GM21737 (cell line): Measurements from ENCODE around the gene GTF2H1.
A peak's percentile ranks its signal among the peaks of the same experiment; 100 is the strongest.
"Not testable (repeated sequence)": the region's sequence is repeated elsewhere in the genome, so short reads cannot be mapped to it uniquely, and the experiment has no call there.

Experiments used
- ATAC-seq: cut with Tn5 transposase; IDR thresholded peaks from one replicate; pipeline ENCODE4 v1.9.1; 2021; ENCODE audit warnings: mild to moderate bottlenecking, moderate library complexity; ENCODE audit not compliant: unreplicated experiment

The GTF2H1 gene

DNA sequence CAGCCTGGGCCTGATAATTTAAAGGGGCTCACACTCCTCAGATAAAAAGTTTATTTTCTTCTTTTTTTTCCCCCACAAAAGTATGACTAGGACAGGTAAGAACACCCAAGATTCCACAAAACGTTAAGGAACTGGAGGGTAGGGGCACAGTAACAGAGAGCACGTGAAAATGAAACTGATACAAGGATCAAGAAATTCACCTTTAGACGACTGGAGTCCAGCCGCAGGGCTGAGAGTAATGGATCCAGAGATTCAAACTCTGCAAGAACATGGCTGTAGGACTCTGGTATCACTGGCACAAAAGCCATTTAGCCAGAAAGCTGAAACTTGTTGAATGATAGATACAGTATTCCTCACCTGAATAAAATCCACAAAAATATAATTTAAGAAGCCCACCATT, 4.8 kb upstream of the GTF2H1 start:
- no peak for ATAC-seq

DNA sequence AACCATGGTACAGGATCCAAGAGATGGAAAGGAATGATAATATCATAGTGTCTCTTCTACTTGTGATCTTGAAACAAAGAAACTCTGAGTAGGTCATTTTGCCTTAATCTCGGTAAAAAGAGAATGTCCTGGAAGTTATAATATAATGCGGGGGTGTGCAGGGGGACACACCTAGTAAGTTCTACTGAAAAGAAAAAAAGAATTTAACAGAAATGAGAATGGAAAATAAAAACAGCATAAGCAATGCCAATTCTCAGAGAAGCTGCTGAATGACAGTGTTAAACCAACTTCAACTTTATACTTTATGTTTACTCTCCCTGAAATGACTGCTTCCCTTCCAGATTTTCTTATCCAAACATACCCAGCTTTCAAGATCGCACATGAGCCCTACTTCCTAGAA, 2.5 kb upstream of the GTF2H1 start:
- no peak for ATAC-seq

DNA sequence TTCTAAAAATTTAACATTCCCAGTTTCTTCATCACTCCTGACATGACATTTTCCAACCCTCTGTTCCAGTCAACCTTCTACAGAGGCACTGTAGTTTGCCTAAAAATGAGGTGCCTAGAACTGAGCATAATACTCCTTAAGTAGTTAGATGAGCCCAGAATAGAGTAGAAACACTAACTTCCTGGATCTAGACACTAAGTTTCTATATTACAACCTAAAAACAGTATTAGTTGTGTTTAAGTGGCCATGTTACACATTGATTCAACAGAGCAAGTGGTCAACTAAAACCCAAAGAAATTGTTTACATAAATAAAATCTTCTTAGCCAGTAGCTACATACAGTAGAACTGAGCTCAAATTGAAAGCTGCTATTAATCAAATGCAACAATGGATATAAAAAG, 1.8 kb upstream of the GTF2H1 start:
- no peak for ATAC-seq

DNA sequence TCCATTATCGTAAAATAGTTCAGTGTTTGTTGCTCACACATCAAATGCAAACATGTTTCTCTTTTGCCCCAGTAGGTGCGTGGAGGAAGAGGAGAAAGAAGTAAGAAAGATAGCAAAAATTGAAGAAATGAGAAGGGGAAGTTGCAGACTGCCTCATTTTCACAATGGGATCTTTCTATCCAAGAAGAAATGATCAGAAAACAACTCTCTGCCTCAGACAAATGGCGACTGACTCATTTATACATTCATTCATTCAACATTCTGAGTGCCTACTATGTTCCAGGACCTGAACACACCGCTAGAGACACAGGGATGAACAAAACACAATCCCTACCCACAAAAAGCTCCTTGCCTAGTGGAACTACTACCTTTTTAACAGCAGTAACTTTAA, 794 bp upstream of the GTF2H1 start:
- ATAC-seq: peak; percentile 2

DNA sequence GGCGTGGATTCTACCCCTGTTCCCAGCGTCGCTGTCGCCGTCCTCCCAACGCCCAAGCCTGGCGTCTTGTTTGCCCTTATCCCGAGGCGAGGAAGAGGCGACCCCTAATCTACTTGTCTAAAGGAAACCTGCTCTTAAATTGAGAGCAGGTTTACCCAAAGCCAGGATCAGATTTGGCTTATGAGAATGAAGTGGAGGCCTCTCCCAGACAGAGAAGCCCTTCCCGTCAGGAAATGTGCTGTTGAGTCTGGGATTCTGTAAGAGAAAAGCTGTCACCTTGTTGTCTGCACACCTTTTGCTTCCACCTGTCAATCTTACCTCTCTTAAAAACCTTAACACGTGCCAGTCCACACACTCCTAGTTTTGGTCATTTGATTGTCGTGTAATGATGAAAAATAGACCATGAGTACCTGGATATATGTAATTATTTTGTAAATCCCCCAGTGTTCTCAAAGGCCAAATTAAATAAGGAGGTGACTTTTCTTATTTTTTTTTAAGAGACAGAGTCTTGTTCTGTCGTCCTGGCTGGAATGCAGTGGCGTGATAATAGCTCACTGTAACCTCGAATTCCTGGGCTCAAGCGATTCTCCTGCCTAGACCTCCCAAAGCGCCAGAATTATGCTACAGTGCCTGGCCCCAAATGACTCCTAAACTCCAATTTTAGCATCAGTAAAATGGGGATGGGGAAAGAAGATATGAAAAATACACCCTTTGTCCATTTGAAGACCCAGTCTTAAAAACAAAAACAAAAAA, 627 bp downstream of the GTF2H1 start:
- ATAC-seq: no peak

DNA sequence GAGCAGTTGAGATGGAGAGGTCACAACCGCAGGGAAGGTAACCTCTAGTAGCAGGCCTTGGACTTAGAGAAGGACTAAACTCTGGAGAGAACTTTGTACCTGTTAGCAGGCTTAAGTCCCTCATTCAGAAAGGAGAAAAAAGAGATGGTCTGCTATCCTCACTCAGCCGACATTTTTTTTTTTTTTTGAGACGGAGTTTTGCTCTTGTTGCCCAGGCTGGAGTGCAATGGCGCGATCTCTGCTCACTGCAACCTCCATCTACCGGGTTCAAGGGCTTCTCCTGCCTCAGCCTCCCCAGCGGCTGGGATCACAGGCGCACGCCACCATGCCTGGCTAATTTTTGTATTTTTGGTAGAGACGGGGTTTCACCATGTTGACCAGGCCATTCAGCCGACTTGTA, 1.5 kb downstream of the GTF2H1 start:
- not testable (repeated sequence) for ATAC-seq

DNA sequence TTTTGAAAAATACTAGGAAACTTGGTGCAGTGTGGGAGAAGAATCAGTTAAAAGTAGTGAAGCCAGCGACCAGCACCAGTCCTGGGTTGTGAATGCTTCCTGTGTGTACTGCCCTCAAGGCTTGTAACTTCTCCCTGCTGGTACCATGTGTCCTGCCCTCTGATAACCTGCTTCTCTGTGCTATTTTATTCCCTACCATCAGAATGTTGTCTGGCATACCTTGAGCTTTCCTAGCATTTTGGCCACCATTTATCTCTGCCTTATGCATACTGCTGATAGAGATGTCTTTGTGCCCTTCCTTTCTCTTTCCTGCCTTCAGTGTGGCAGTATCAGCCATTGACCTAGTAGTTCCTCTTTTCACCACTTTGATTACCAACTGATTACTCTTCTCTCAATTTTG, 2.0 kb downstream of the GTF2H1 start:
- ATAC-seq: no peak

DNA sequence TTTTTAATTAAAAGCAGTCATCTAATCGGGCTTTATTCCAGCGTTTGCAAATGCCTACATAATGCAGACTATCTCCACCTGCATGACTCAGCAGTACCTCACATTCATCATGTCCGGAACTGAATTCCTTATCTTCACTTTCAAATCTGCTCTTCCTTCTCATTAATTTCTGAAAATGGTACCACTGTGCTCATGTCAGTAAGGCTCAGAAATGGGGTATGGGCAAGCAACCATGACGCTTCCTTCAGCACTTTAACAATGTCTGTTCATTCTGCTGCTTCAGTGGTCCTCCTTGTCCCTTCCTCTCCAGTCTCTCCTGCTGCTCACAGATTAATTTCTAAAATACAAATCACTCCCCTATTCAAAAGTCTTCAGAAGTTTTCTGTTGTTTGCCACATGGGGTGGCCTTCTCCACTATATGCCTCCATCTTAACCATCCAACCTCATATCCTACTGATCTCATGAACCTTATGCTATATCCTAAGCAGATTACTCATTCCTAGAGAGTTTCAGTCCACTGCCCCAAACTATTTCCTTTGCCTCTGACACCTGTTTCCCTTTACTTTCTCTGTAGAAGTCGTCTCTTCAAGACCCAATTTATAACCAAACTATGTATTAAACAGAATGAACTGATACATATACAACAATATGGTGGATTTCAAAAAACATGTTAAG, 7.0 kb downstream of the GTF2H1 start:
- peak; percentile 69 for ATAC-seq

DNA sequence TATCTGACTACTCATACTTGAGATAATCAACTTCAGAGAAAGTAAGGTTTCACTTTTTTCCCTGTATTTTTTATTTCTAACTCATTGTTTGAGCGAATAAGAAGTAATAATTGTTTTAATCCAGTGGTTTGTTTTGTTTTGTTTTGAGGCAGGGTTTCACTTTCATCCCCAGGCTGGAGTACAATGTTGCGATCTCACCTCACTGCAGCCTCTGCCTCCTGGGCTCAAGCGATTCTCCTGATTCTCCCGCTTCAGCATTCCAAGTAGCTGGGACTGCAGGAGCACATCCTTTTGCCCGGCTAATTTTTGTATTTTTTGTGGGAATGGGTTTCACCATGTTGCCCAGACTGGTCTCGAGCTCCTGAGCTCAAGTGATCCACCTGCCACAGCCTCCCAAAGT, 8.6 kb downstream of the GTF2H1 start:
- ATAC-seq: no peak

DNA sequence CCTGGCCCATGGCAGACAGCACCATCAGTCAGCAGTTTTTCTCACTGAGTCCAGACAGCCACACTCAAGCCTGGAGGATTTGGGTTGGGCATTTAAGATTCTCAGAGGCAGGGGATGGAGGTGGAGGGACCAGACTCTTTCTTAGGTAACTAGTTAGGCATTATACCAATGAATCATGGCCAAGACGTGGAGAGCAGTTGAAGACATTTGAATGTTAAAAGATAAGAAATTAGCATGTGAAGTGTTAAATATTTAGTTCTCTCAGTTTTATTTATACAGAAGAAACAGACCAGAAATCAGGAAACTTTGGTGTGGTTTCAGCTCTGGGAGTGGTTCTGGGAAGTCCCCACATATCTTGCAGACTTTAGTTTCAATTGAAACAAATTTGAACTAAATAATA, 9.9 kb downstream of the GTF2H1 start:
- no peak for ATAC-seq

DNA sequence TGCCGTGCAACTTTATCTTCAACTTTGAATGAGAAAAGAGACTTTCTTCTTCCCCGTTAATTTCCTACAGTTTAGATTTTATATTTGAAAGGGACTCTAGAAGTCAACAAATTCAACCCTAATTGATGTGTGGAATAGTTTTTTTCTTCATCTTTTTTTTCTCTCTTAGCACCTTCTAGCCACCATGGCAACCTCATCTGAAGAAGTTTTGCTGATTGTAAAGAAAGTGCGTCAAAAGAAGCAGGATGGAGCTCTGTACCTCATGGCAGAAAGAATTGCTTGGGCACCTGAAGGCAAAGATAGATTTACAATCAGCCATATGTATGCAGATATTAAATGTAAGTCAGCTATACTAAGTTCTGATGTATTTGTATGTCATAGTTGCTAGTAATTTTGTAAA, 10.5 kb downstream of the GTF2H1 start:
- no peak for ATAC-seq

DNA sequence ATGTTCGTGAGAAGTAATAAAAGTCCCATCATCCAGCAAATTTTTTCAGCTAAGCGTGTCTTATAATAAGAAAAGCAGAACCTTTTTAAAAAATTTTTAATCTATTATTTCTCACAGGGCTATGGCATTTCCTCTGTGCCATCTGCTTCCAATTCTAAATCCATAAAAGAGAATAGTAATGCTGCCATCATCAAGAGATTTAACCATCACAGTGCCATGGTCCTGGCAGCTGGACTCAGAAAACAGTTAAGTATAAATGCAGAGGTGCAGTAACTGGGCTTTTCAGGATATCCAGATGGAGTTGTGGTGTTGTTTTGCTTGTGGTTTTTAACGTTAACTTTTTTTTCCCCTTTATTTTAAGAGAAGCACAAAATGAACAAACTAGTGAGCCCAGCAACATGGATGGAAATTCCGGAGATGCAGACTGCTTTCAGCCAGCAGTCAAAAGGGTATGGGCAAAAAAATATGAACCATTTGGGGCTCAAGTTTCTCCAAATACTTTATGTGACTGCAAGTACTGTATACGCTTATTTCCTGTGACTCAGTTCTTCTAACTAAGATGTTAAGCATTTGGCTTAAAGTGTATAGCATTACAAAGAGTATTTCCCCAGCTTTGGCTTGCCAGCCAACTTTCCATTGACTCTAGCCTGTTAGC, 25.2 kb downstream of the GTF2H1 start:
- ATAC-seq: no peak

DNA sequence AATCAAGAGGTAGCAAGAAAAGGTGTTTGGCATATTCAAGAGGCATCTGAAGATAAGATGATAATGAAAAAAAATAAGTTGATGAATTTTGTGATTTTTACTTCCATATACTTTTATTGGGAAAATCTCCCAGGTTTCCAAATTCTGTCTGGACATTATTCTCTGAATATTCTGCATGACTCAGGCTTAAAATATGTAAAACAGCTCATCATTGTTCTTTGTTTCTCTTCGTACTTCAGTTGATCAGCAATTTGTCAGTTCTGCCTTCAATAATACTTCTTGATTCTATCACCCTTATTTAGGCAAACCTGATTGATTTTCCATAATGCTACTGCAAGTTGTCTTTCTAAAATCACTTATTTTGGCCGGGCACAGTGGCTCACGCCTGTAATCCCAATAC, 30.2 kb downstream of the GTF2H1 start:
- ATAC-seq: no peak

DNA sequence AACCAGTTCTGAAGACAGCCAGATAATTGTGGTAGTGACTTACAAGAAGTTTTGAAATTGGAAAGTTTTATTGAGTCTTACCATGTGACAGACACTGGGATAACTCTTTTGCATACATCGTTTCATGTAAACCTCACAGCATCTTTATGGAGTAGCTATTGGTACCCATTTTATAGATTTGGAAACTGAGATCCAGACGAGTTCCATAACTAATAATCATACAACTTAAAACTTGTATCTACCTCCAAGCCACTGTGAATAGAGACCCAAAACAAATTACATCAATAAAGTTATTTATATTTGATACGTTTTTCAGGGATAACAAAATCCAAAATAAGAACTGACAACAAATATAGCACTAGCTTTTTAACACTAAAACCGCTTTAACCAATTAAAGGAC, 36.3 kb downstream of the GTF2H1 start:
- ATAC-seq: no peak

DNA sequence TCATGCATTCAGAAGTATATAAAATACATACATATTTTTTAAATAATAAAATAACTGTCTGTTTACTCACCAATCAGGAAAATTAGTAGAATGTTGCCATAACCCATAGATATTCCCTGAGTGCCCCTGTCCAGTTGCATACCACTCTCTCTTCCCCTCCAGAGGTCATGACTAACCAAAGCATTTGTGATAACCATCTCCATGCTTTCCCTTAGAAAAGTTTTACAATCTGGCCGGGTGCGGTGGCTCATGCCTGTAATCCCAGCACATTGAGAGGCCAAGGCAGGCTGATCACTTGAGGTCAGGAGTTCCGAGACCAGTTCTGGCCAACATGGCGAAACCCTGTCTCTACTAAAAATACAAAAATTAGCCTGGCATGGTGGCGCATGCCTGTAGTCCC, 38.8 kb downstream of the GTF2H1 start:
- no peak for ATAC-seq

DNA sequence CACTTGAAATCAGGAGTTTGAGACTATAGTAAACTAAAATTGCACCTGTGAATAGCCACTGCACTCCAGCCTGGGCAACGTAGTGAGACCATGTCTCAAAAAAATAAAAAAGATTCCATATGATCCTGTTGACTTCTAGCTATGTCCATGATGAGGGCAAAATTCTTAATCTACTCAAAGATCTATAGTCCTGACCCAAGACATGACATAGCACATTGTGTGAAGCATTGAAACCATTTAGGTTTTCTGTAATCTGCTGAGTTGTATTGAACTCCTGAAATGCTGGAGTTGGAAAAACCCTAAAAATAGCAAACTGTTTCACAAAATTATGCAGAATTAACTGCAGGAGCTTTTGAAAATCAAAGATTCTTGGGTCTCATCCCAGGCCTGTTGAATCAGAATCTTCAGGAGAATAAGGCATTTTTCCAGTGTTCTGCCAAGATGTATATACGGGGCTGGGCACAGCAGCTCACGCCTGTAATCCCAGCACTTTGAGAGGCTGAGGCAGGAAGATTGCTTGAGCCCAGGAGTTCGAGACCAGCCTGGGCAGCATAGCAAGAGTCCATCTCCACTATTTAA, 42.2 kb downstream of the GTF2H1 start:
- no peak for ATAC-seq

DNA sequence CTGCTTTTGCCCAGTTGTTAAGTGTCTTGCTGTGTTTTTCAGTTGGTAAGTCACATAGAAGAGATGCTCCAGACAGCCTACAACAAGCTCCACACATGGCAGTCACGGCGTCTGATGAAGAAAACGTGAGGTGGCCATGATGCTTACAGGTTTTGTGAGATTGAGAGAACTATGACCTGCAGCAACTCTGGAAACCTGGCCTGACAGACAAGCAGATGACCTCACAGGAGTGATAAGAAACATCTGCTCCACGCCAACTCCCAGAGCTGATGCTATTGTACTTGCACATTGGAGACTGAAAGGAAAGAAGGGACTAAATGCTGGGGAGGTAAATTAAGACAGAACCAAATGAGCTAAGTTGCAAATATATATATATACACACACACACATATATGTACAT, 43.4 kb downstream of the GTF2H1 start:
- ATAC-seq: no peak

DNA sequence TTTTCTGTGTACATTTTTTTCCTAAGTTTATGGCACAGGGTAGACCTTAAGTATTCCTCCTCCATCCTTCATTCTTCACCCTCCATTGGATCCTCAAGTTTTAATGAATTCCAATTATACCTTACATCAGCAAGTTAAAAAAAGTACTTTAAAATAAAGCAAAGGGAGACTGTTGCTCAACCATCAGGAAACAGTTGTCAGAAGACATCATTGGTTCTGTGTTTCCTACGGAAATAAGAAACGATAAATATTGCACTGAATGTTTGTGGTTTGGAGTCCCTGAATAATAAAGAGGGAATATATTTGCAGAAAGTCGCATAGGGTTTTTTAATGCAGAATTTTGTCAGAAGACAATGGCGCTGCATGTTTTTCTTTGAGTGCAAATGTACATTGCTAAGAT, 43.9 kb downstream of the GTF2H1 start:
- ATAC-seq: no peak

DNA sequence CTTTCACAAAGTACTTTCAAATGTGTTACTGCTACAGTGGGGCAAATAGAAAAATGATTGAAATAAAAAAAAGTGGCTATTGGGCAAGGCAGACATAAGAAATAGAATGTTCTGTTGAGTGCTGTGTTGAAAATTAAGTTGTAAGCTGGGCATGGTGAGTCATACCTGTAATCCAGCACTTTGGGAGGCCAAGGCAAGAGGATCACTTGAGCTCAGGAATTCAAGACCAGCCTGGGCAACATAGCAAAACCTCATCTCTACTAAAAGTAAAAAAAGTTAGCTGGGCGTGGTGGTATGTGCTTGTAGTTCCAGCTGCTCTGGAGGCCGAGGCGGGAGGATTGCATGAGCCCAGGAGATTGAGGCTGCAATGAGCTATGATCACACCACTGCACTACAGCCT, 45.1 kb downstream of the GTF2H1 start:
- ATAC-seq: no peak

DNA sequence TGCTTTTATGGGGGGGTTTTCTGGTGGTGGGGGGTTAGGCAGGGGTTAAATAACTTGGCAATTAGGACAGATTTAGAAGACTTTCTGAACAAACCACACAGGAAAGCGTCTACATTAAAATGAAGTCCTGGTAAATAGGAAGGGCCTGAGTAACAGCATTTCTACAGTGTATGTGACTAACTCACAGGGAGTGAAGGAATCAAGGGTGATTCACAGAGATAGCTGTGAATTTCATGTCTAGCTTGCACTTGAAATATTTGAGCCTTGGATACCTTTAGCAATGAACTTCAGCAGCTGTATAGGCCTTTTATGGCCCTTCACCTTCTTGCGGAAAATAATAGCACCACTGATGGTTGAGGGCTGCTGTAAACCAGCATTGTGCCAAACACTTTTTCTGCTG, 45.9 kb downstream of the GTF2H1 start:
- no peak for ATAC-seq

DNA sequence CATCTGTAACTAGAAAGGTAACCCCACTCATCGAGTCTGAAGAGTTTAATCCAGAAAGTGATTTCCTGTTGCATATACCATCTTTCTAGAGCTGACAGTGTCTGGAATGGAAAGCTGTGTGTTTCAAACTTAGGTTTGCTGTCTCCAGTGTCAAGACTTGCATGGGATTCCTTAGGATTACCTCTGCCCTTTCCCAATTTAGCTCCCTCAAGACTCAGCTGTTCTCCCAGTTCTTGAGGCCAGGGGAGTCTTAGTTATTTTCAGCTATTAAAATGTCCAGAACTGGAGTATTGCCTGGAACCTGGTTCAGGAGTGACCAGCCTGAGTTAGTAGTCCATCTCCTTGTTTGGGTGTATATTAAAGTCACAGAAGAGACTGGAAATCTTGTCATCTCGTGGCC, 47.0 kb downstream of the GTF2H1 start:
- no peak for ATAC-seq

DNA sequence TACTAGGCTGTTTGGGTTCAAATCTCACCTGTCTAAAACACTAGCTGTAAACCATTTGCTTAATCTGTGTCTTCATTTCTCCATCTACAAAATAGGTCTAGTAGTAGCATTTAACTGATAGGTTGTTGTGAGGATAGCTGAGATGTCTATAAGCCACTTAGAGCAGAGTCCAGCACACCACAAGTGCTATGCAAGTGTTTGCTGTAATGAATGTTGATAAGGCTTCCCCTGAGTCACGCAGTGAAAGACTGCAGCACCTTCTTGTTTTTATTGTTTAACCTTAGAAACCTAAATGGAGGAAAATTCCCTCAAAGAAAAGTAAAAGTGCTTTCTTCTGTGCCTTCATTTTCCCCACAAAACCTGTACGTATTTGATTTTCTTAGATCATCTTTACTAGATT, 48.9 kb downstream of the GTF2H1 start:
- no peak for ATAC-seq
